ENCODE data around the gene MRPL16. TPM values are rescaled to one million over a fixed set of nuclear protein-coding genes. Genes with fewer than 3 reads are reported as not detected.

MRPL16 gene
- 133 and 159 TPM in 2 replicates for total RNA-seq (2014; rRNA removed; shearing (Covaris generic))
- 87.5 and 92.2 TPM in 2 replicates for total RNA-seq (2022)
- Bru-seq, nascent RNA = percentile 91 among the genes with signal in this experiment
- BruChase-seq, experiment 1, labeled RNA remaining after a 6-hour chase = percentile 85 among the genes with signal in this experiment
- percentile 85 among the genes with signal in this experiment for BruChase-seq, experiment 2, labeled RNA remaining after a 2-hour chase
- long read RNA-seq, transcript MRPL16-204 (4 exons, 574 nt) = minor isoform, 8 of 209 reads
- long read RNA-seq, transcript MRPL16-201 (4 exons, 1,182 nt) = major isoform, 170 of 209 reads
- long read RNA-seq, partial matches to known transcripts = 9 of 209 reads
- long read RNA-seq, other reads (novel, unspliced or antisense) = 22 of 209 reads

- H4K20me1 ChIP-seq (ENCODE audit: insufficient read depth, low read length) = peaks cover 8% of the 10 kb centered on the region; the same call in 1 of the 2 replicates
- BruUV-seq (replicated peaks) = no TSS peak
- DNase-seq (ENCODE audit: low spot score) = peak; percentile 96
- peaks cover 53% of the 10 kb centered on the region for H3K4me1 ChIP-seq (ENCODE audit: insufficient read depth, low read length, poor library complexity, severe bottlenecking)
- H3K9me2 ChIP-seq (ENCODE audit: insufficient read depth, low read length) = no peaks in the 10 kb centered on the region
- TF ChIP-seq EZH2phosphoT487 (IDR thresholded peaks at IDR 0.05; ENCODE audit: borderline replicate concordance, low read depth, low read length) = no peak
- TF ChIP-seq CTCF (conservative IDR thresholded peaks at IDR 0.05; ENCODE audit: low read length) = peak; percentile 63
- POLR2A ChIA-PET = interaction anchor here (1.0 to 2.6 kb wide), 3 partner anchors 10 to 384 kb away, joined by 3 to 6 read pairs (median 4); no protein-coding TSS in a partner anchor
- H3K27ac ChIP-seq (ENCODE audit: low read depth, low read length, poor library complexity, severe bottlenecking) = peak within 1 kb of the TSS; percentile 80
- H3K79me2 ChIP-seq (ENCODE audit: insufficient read depth, low read depth, low read length) = peaks cover 37% of the 10 kb centered on the region
- peak within 1 kb of the TSS; percentile 98 for H3K4me3 ChIP-seq (ENCODE audit: low read depth, low read length, poor library complexity, severe bottlenecking)
- H3K4me2 ChIP-seq (ENCODE audit: low read length) = peak within 1 kb of the TSS; percentile 76
- CTCF ChIA-PET (ENCODE audit: unreplicated experiment) = no interaction called here
- H3K36me3 ChIP-seq (ENCODE audit: insufficient read depth, low read length) = peaks cover 43% of the 10 kb centered on the region
- peak within 1 kb of the TSS; percentile 88 for H2AFZ ChIP-seq (ENCODE audit: low read length)
- no peaks in the 10 kb centered on the region for H3K9me3 ChIP-seq (ENCODE audit: low read length)
- intact Hi-C loops (cut with micrococcal nuclease; ENCODE audit: unreplicated experiment) = loop anchor here (2.0 to 10.0 kb wide), 5 partner anchors 56 to 666 kb away; partner anchors contain the start of genes FAM111A, PATL1 and STX3
Measured at GRCh38 chr11:59810189-59810910, at the start of gene MRPL16. TSS of gene MRPL16 (minus strand) at chr11:59810778. CDS start at chr11:59810658, 120 bp downstream.

GRCh38 chr11:59859673-59860072, 49.1 kb upstream of the MRPL16 start:
- Histone ChIP-seq H3K4me1 (ENCODE audit: insufficient read depth, low read length, poor library complexity, severe bottlenecking) (no peaks in the 10 kb centered on the region), H2AFZ (ENCODE audit: low read length) (no peak overlapping the region), H3K9me2 (ENCODE audit: insufficient read depth, low read length) (no peaks in the 10 kb centered on the region), H3K4me3 (ENCODE audit: low read depth, low read length, poor library complexity, severe bottlenecking) (no peak overlapping the region), H3K9me3 (ENCODE audit: low read length) (no peaks in the 10 kb centered on the region), H3K27ac (ENCODE audit: low read depth, low read length, poor library complexity, severe bottlenecking) (no peak overlapping the region), H4K20me1 (ENCODE audit: insufficient read depth, low read length) (no peaks in the 10 kb centered on the region), H3K36me3 (ENCODE audit: insufficient read depth, low read length) (no peaks in the 10 kb centered on the region), H3K79me2 (ENCODE audit: insufficient read depth, low read depth, low read length) (no peaks in the 10 kb centered on the region), H3K4me2 (ENCODE audit: low read length) (no peak overlapping the region)
- intact Hi-C loops (cut with micrococcal nuclease; ENCODE audit: unreplicated experiment) = no loop called here
- no TSS peak for BruUV-seq (replicated peaks)
- TF ChIP-seq CTCF (conservative IDR thresholded peaks at IDR 0.05; ENCODE audit: low read length) = no peak
- ChIA-PET POLR2A (interaction anchor here (0.6 kb wide), 1 partner anchor 65 kb away, joined by 3 read pairs; no protein-coding TSS in a partner anchor), CTCF (ENCODE audit: unreplicated experiment) (no interaction called here)
- no peak for DNase-seq (ENCODE audit: low spot score)
